ENCODE results near the gene CDK17. TPM values are rescaled to one million over a fixed set of nuclear protein-coding genes. Genes with fewer than 3 reads are reported as not detected.
A peak's percentile ranks its signal among the peaks of the same experiment; 100 is the strongest.
"Not testable (repeated sequence)": the region's sequence is repeated elsewhere in the genome, so short reads cannot be mapped to it uniquely, and the experiment has no call there.

CDK17 gene
- total and polyA plus RNA-seq, 8 donors = 32.1 to 67.9 (median 53.2) TPM

GRCh38 chr12:96344124-96344695 is 56.0 kb downstream of the CDK17 start:
- H3K9me3 ChIP-seq = peaks cover 0 to 16% of the 10 kb centered on the region in 2 donors
- no peak overlapping the region for H3K27ac ChIP-seq
- H3K4me1 ChIP-seq = peaks cover 3 to 27% of the 10 kb centered on the region in 2 donors
- H3K27me3 ChIP-seq = no peaks in the 10 kb centered on the region
- DNase-seq = no peak
- H3K4me3 ChIP-seq = no peak overlapping the region
- intact Hi-C loops (cut with DNase I) = no loop called here
- ATAC-seq = no peak
- TF ChIP-seq CTCF (IDR thresholded peaks at IDR 0.05) = no peak
- H3K36me3 ChIP-seq = no peaks in the 10 kb centered on the region

- H3K9me3 ChIP-seq = peaks cover 0 to 16% of the 10 kb centered on the region in 2 donors
- H3K27me3 ChIP-seq = no peaks in the 10 kb centered on the region
- H3K4me3 ChIP-seq = no peak overlapping the region
- H3K36me3 ChIP-seq = no peaks in the 10 kb centered on the region
- H3K4me1 ChIP-seq = peaks cover 3 to 23% of the 10 kb centered on the region in 2 donors
- no peak for ATAC-seq
- intact Hi-C loops (cut with DNase I) = no loop called here
- H3K27ac ChIP-seq = no peak overlapping the region
- DNase-seq = peak in 1 of 4 donors; percentile 34
- TF ChIP-seq CTCF (IDR thresholded peaks at IDR 0.05) = no peak
Observed at GRCh38 chr12:96343347-96343954, 56.8 kb downstream of the CDK17 start.

- H3K27ac ChIP-seq; H3K27me3 ChIP-seq; H3K4me1 ChIP-seq; H3K36me3 ChIP-seq; H3K4me3 ChIP-seq; intact Hi-C loops (cut with DNase I); ATAC-seq; DNase-seq: not testable (repeated sequence)
- peaks cover 0 to 15% of the 10 kb centered on the region in 2 donors for H3K9me3 ChIP-seq
Observed at GRCh38 chr12:96339666-96340065, 60.6 kb downstream of the CDK17 start.

GRCh38 chr12:96338852-96339471 is 61.3 kb downstream of the CDK17 start:
- intact Hi-C loops (cut with DNase I) = no loop called here

GRCh38 chr12:96337953-96338352 is 62.3 kb downstream of the CDK17 start:
- Histone ChIP-seq H3K27me3 (no peaks in the 10 kb centered on the region), H3K4me3 (no peak overlapping the region), H3K4me1 (peaks cover 0 to 10% of the 10 kb centered on the region in 2 donors), H3K9me3 (peaks cover 0 to 3% of the 10 kb centered on the region in 2 donors), H3K27ac (no peak overlapping the region), H3K36me3 (peaks cover 0 to 5% of the 10 kb centered on the region in 2 donors)
- ATAC-seq = no peak
- TF ChIP-seq CTCF (IDR thresholded peaks at IDR 0.05) = no peak
- DNase-seq = no peak
- intact Hi-C loops (cut with DNase I) = no loop called here

More at GRCh38 chr12:96338852-96339471, 61.3 kb downstream of the CDK17 start:
- no peaks in the 10 kb centered on the region for H3K27me3 ChIP-seq
- no peak overlapping the region for H3K4me3 ChIP-seq
- ATAC-seq = no peak
- TF ChIP-seq CTCF (IDR thresholded peaks at IDR 0.05) = no peak
- H3K4me1 ChIP-seq = peaks cover 3 to 5% of the 10 kb centered on the region in 2 donors
- H3K9me3 ChIP-seq = peaks cover 0 to 8% of the 10 kb centered on the region in 2 donors
- H3K36me3 ChIP-seq = no peaks in the 10 kb centered on the region
- no peak overlapping the region for H3K27ac ChIP-seq
- no peak for DNase-seq
